NCI-H1105 (cell line): Measurements from ENCODE around the gene MYBPC1.
"Not testable (repeated sequence)": the region's sequence is repeated elsewhere in the genome, so short reads cannot be mapped to it uniquely, and the experiment has no call there.

Experiments used
- DNase-seq: peaks from one replicate; lab custom pipeline; 2025; lab: John Stamatoyannopoulos, UW

MYBPC1 gene

DNA sequence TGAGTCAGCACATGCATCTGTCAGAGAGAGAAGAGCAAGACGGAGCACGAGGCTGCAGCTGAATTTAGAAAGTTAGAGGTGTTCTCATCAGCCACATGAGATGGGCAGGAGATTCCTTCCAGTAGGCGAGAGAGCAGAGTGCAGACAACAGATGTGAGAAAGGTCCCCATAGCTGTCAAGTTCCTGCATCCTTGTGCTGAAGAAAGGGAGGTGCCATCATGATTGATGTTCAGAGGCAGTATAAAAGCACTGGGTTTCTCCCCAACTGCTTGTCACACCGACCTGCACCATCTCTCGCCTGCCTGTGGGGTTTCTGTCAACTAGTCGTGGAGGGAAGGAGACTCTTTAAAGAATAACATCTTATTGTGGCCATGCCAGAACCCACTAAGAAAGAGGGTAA is at the start of gene MYBPC1:
TSS of gene MYBPC1 (plus strand) at position 272 of the 400 bp plus-strand sequence. CDS start at position 372, 100 bp downstream.
- DNase-seq, result no peak

GRCh38 chr12:101551362-101552114 is 43.2 kb upstream of the MYBPC1 start:
- no peak for DNase-seq

GRCh38 chr12:101552277-101552676 is 42.5 kb upstream of the MYBPC1 start:
- no peak for DNase-seq

DNA sequence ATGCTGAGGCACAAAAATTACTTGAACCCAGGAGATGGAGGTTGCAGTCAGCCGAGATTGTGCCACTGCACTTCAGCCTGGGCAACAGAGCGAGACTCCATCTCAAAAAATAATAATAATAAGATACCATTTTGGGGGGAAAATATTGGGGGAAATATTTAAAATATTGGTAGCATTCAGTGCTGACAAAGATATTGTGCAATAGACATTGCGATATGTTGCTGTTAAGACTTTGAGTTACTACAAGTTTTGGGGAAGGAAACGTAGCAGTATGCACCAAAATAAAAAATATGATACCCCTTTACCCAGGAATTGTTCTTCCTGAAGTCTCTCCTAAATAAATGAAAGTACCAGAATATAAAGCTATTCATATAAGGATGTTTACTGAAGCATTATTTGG is 37.7 kb upstream of the MYBPC1 start:
- no peak for DNase-seq

DNA sequence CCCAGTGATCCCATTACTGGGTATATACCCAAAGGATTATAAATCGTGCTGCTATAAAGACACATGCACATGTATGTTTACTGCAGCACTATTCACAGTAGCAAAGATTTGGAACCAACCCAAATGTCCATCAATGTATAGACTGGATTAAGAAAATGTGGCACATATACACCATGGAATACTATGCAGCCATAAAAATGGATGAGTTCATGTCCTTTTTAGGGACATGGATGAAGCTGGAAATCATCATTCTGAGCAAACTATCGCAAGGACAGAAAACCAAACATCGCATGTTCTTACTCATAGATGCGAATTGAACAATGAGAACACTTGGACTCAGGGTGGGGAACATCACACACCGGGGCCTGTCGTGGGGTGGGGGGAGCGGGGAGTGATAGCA is 36.0 kb upstream of the MYBPC1 start:
- not testable (repeated sequence) for DNase-seq

DNA sequence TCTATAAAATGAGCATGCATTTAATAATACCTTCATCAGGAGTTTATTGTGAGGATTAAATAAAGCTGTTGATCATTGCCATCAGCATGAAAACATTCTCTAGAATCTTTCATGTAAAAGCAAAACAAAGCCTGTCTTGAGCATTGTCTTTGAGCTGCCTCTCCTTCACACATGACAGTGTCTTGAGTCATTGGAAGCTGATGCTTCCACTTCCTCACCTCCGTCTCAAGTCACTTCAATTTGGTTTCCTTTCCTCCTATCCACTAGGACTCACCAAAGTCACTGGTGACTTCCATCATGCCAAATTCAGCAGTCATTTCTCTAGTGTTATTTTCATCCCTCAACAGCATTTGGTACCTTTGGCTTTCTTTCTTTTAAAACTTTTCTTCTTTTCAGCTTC is 31.6 kb upstream of the MYBPC1 start:
- no peak for DNase-seq

- no peak for DNase-seq
Observed at GRCh38 chr12:101564912-101565311, 29.9 kb upstream of the MYBPC1 start.

DNA sequence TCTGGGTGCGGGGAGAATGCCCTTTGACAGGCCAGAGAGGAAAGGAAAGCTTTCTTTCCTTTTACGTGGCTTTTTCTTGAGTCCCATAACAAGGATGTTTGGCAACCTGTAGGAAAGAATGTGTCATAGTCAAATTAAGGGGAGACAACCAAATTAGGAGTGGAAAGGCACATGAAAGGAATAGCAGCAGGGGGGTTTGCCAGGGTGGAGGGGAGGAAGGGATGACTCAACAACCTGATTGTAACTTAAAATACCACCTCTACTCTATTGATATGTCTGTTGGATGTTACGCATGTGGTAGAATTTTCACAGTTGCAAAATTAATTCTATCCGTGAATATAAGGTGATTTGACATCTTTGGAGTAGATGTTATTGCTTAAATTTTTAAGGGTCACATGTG is 28.5 kb upstream of the MYBPC1 start:
- DNase-seq, result no peak

GRCh38 chr12:101567918-101568317 is 26.9 kb upstream of the MYBPC1 start:
- no peak for DNase-seq

GRCh38 chr12:101570047-101570446 is 24.7 kb upstream of the MYBPC1 start:
- peak; percentile 19 for DNase-seq

DNA sequence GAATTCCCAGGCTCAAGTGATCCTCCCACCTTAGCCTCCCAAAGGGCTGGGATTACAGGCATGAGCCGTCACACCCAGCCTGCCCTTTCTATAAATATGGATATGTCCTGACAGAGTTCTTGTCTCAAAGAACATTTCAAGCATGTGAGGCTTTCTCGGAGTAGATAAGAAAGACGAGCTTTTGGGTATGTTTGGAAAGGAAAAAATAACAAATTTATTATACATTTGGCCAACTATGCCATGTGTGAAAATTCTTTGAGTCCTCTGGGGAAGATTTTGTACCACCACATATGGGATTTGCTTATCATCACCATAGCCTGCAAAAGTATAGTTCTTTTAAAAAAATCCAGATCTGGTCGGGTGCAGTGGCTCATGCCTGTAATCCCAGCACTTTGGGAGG is 23.7 kb upstream of the MYBPC1 start:
- DNase-seq, result no peak

- DNase-seq, result no peak
Observed at GRCh38 chr12:101573743-101574142, 21.0 kb upstream of the MYBPC1 start.

GRCh38 chr12:101578417-101578816 is 16.4 kb upstream of the MYBPC1 start:
- no peak for DNase-seq

DNA sequence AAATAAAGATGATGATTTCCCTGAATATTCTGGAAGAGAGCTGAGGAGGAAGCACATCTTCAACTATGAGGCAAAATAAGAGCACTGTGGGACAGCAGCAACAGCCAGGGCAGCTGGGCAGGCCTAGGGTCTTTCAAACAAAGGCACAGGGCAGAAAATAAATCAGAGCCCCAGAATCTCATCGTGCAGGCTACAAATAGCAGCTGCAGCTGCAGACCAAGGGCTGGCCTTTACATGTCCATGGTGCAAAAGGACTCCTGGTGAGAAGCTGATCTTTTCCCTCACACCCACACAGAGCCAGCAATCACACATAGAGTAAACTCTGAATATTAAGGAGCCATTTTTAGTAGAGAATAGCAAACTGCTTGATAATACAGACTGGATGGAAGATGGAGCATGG is 13.6 kb upstream of the MYBPC1 start:
- no peak for DNase-seq

- DNase-seq, result no peak
Observed at GRCh38 chr12:101582937-101583336, 11.8 kb upstream of the MYBPC1 start.

- no peak for DNase-seq
Observed at GRCh38 chr12:101590383-101590782, 4.4 kb upstream of the MYBPC1 start.

DNA sequence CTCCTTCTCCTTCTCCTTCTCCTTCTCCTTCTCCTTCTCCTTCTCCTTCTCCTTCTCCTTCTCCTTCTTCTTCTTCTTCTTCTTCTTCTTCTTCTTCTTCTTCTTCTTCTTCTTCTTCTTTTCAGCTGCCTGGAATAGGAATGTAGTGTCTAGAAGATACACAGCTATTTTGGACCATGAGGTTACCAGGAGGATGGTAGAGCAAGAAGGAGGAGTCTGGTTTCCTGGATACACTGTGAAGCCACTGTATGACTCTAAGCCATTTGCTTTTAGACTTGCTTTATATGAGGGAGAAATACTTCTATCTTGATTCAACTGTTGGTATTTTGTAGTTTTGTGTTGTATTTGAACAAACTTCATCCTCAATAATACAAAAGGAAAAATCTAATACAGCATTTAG is 3.0 kb upstream of the MYBPC1 start:
- no peak for DNase-seq

DNA sequence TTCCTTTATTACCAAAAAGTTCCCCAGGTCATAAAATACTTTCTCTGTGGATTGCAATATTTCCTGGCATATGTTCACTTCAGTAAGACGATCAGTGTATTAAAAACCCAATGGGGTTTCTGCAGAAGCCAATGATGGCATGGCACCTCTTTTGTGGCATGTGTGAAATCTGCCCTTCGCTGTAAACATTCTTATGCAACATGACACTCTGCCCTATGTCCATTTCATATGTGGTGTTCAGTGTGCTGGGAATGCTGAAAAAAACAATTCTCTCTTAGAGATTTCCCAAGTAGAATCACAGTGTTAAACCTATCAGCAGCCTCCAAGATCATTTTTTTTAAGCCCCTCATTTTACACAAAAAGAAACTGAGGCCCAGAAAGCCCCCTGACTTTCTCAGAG is 2.3 kb upstream of the MYBPC1 start:
- no peak for DNase-seq

DNA sequence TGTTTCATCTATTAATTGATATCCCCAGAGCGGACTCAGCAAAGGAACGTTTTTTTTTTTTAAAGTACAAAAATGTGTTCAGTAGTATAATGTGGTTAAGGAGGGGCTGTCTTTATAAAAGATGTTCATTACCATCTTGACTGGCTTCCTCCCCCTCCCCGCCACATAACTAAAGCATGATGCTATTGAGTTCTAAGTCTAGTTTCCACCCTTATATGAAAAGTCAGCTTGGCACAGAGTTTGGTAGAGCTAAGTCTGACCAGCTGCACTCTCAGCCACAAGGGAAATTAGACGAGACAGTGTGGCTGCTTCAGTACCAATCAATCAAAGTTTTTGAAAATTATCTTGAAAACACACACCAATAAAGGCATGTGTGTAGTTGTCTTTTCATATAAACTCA is 1.9 kb upstream of the MYBPC1 start:
- DNase-seq, result no peak

DNA sequence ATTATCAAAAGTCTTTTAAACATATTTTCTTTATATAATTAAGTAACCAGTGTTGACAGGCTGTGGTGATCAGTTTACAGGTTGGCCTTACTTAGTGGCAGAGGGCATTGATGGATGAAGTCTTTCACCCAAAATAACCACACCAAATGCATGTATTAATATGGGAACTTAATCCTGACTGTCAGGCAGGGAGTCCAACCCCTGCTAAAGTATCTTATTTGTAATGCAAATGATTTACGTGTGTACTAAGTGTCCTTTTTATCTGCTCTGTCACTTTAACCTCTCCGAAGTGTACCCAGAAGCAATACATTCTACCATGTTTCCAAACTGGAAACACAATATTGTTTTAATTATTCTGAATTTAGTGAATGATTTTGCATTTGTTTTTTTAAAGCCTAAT is 1.4 kb downstream of the MYBPC1 start:
- no peak for DNase-seq

DNA sequence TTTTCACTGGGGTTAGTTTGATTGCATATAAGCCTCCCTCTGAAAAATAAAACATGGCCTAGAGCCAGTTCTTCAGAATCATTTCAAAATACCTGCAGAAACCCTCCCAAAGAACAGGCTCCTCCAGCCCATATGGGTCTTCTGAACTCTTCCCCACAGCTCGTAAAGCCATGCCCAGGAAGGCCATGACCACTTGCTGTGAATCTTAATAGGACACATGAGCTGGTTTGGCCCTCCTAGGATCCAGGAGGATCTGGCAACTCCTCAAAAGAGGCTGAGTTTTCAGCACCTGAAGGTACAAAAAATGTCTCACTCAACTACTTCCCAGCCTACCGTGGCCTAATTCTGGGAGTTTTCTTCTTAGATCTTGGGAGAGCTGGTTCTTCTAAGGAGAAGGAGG is 2.4 kb downstream of the MYBPC1 start:
- no peak for DNase-seq

DNA sequence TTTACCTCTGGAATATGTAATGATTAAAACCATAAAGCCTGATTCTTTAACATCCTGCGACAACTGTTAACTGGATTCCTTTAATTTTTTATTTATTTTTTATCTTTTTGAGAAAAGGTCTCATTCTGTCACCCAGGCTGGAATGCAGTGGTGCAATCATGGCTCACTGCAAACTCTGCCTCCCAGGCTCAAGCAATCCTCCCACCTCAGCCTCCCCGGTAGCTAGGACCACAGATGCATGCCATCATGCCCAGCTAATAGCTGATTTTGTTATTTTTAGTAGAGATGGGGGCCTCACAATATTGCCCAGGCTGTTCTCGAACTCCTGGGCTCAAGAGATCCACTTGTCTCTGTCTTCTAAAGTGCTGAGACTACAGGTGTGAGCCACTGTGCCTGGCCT is 3.7 kb downstream of the MYBPC1 start:
- no peak for DNase-seq

DNA sequence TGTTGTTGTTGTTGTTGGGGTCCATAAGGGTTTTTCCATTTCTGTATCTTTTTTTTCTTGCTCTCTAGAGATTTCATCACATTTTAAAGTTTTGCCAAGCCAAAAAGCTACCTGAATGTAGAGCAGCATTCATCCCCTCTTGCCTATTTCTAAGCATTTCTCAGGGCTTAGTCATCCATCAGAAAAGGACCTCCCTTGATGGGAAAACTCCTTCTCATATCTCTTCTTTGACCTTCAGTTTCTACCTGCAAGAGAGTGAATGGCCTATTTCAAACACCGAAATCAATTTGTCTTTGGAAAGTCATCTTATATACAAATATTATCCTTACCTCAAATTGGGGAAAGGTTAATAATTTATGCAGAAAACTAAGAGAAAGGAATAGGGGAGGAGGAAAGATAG is 4.5 kb downstream of the MYBPC1 start:
- DNase-seq, result no peak

GRCh38 chr12:101599771-101600484 is 5.2 kb downstream of the MYBPC1 start:
- DNase-seq, result no peak
